Activated CD8-positive, alpha-beta memory T cell treated with anti-CD3 and anti-CD28 coated beads, Interleukin-2, amount 50 U/mL, for 24 hours (primary cell): Measurements from ENCODE around the gene HIC1.

Experiments
- DNase-seq: peaks from one replicate; pipeline ENCODE4 v3.0.0-alpha.2; 2020; ENCODE audit errors: extremely low read depth

HIC1 gene

DNA sequence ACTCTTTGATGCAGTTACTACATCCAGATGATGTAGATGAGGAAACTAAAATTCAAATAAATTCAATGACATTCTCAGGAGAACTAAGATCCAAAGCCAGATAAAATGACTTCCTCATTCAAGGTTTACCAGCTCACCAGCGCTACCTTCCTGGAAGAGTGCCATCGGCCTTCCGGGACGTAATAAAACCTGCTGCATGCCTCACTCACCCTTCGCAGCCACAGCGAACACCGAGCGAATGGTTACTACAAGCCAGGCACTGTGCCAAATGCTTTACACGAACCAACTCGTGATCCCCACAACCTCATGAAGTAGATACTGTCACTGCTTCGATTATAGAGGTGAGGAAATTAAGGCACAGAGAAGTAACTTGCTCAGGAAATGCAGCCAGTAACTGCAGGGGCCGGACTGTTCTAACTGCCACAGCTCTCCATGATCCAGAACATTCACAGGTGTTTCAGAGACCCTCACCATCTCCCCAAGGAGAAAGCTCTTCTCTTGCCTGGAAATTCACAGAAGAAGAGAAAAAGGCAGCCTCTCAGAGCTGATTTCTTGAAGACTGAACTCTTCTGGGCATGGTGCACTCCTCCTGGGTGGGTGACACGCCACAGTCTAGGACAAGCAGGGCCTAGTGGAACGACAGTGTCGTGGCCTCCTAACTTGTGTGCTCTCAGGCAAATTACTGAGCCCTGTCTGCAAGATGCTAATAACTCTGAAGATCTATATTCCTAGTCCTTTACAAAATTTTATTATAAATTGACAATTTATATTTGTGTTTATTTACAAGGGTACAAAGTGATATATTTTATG lies 46.8 kb downstream of the HIC1 start:
- DNase-seq, result no peak

- DNase-seq, result no peak
Measured at GRCh38 chr17:2102931-2103809, 48.3 kb downstream of the HIC1 start.

DNA sequence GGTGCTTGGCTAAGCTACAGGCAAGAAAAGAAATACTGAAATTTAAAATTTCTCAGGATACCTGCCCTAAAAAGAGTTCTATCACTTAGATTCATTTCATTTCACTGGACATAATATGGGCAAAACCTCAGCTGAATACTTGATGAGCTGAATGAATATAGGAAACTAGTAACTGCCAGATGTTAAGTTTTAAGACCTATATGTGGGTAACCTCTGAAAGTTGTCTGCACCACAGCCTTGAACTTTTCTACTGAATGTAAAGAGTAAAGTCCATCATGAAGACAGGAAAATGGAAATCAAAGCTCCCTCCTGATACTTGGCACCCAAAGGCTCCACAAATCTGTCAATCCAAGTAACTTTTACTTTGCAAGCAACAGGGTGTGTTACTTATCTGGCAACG lies 50.8 kb downstream of the HIC1 start:
- DNase-seq, result no peak

DNA sequence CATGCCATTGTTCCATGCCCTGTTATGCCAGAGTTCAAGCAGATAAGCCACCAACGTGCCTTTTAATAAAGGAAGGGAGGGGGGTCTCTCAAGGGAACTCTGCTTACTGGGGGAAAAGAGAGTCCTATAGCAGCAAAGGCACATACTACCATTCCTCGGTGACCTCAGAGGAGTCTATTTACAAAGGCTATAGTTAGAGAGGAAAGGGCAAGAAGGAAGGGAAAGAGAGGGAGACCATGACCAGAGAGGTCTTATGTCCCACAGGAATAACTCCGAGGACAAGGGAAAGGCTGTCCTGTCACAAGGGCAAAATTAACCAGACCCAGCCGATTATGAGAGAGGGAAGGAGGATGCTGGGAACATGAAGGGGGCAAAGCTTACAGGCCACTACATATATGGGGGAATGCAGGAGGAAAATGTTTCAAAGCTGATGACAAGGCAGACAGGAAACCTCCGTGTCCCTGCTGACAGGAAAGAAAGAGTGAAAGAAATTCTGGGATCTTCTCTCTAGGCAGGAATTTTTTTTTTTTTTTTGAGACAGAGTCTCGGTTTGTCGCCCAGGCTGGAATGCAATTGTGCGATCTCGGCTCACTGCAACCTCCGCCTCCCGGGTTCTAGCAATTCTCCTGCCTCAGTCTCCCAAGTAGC lies 51.5 kb downstream of the HIC1 start:
- DNase-seq, result no peak

DNA sequence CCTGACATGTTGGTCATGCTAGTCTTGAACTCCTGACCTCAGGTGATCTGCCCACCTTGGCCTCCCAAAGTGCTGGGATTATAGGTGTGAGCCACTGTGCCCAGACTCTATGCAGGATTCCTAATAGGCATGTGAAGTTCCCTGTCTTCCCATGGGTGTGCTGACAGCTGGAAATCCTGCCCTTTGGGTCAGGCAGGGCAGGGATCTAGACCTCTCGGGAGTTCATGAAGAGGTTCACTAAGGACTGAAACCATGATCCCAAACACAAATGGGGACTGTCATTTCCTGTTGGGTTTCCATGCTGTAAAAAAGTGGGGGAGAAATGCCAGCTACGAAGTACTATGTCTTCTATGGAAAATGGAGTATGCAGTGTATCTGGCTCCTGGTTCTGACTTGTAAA lies 52.1 kb downstream of the HIC1 start:
- DNase-seq, result no peak

DNA sequence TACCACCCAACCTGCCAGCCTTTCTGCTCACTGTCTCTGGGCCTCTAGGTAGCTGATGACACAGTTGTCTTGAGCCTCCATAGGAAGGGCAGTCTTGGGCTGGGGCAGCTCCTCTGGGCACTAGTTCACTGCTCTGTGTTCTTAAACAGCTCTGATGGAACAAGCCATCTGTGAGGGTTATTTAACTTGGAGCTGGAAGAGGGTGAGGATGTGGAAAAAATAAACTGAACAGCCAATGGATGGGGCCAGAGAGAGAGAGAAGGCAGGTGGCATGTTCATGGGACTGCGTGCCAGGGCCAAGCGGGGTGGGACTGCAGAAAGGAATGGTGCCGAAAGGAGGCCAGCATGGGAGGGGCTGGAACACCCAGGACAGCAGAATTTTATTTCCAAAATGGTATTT lies 52.6 kb downstream of the HIC1 start:
- DNase-seq, result no peak

DNA sequence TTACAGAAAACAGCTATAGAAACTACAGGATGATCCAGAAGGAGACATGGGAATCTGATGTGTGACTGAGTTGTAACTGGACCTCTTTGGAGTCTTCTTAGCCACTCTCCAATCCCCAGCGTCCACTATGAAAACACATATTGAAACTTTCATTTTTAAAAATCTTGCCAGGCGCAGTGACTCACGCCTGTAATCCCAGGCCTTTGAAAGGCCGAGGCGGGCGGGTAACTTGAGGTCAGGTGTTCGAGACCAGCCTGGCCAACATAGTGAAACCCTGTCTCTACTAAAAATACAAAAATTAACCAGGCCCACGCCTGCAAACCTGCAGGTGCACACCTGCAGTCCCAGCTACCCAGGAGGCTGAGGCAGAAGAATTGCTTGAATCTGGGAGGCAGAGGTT lies 53.3 kb downstream of the HIC1 start:
- DNase-seq, result no peak

DNA sequence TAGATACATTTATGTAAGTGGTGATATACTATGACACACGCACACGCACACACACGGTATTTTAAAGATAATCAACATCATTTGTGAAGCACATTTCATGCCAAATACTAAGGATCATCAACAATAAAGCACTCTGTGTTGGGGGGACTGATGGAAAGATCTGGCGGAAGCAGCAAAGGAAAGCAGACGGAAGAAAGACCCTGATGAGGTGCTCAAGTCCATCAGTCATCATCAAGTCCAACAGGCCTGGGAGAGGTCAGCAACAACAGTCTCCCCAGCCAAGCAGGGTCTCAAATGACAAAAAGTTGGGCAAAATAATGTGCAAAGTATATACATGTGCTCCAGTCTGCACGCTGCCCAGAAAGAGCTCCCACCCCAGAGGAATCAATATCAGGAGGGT lies 55.5 kb downstream of the HIC1 start:
- no peak for DNase-seq

DNA sequence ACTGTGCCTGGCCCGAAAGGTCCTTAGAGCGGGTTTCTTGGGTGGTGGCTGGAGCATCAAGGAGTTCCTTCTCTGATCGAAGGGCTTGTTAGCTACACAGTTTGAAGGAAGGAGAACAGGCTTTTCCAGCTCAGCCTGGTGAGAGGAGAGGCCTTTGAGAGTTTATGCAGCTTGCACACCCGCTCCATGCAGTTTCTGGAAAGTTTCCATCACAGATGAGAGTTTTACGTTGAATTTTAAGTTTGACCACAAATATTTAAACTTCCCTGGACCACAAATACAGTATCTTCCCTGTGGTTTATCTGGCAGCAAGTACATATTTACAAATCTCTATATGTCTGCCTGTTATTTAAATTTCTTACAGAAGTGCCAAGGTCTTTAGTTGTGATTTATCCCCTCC lies 56.8 kb downstream of the HIC1 start:
- no peak for DNase-seq
